Adrenal gland (tissue), 5 donors: ENCODE results near the gene CHST11.

ENCODE experiments used
- POLR2A ChIP-seq, 2 donors: fragments of 450-650 bp; IDR thresholded peaks; one replicate each; pipeline ENCODE4 v1.6.1; 2017; ENCODE audit warnings: antibody characterized with exemption in 2 of 2, mild to moderate bottlenecking in 2 of 2, moderate library complexity in 1 of 2
- TF ChIP-seq, protein P1 (sequence below), 6 experiments: fragments of 450-650 bp in 4 of 6; fragments of 200-600 bp in 2 of 6; sonication (generic) in 1 of 6; IDR thresholded peaks; 1 replicate in 5 of 6; 2 replicates in 1 of 6; pipeline versions ENCODE4 v1.5.1 to v1.8.0; 2016 to 2021; ENCODE audit warnings: antibody characterized with exemption in 6 of 6, mild to moderate bottlenecking in 2 of 6, moderate library complexity in 1 of 6
- donor health status: DM: no; HTN: no; CAD: no.

DNA sequence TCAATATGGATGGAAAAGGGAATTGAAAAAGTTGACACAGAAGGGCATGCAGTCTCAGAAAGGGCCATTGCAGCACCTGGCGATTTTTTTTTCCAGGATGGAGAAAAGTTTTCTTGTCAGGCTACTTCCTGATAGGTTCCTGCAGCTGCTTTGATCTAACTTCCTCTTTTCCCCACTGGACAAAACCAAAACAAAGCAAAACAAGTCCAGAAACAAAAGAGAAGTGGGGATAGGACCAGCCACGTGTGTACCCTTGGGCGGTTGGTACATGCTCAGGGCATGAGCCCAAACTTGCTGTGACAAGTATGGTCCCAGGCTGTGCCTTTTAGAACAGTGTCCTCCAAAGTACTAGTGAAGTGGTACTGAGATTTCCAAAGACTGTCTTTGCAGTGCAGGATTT, 89.8 kb downstream of the CHST11 start:
- TF ChIP-seq, protein P1, sequence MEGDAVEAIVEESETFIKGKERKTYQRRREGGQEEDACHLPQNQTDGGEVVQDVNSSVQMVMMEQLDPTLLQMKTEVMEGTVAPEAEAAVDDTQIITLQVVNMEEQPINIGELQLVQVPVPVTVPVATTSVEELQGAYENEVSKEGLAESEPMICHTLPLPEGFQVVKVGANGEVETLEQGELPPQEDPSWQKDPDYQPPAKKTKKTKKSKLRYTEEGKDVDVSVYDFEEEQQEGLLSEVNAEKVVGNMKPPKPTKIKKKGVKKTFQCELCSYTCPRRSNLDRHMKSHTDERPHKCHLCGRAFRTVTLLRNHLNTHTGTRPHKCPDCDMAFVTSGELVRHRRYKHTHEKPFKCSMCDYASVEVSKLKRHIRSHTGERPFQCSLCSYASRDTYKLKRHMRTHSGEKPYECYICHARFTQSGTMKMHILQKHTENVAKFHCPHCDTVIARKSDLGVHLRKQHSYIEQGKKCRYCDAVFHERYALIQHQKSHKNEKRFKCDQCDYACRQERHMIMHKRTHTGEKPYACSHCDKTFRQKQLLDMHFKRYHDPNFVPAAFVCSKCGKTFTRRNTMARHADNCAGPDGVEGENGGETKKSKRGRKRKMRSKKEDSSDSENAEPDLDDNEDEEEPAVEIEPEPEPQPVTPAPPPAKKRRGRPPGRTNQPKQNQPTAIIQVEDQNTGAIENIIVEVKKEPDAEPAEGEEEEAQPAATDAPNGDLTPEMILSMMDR (IDR thresholded peaks at IDR 0.05), result no peak
- no peak for TF ChIP-seq POLR2A (IDR thresholded peaks at IDR 0.05)
